Measurements from ENCODE around the gene MKRN2OS.

The MKRN2OS gene

GRCh38 chr3:12579905-12580304 is 34.6 kb upstream of the MKRN2OS start:
- Histone ChIP-seq H3K9ac (ENCODE audit: low read length) (no peak overlapping the region), H3K4me1 (ENCODE audit: low read length) (no peaks in the 10 kb centered on the region), H3K4me2 (ENCODE audit: low read length) (no peak overlapping the region), H4K20me1 (ENCODE audit: insufficient read depth, low read length) (no peaks in the 10 kb centered on the region), H3K27me3 (ENCODE audit: low read depth, low read length) (no peaks in the 10 kb centered on the region), H3K4me3 (ENCODE audit: low read length) (no peak overlapping the region), H3K36me3 (replicated peaks; ENCODE audit: low read depth, low read length) (peaks cover 82% of the 10 kb centered on the region), H3K27ac (ENCODE audit: low read length) (no peak overlapping the region), H3K79me2 (ENCODE audit: low read length) (no peaks in the 10 kb centered on the region), H3K9me3 (ENCODE audit: insufficient read depth, low read length) (no peaks in the 10 kb centered on the region), H2AFZ (ENCODE audit: low read depth, low read length) (no peak overlapping the region)
- TF ChIP-seq EZH2phosphoT487 (IDR thresholded peaks at IDR 0.05; ENCODE audit: low read depth), result no peak
- no peak for TF ChIP-seq CTCF (IDR thresholded peaks at IDR 0.05; ENCODE audit: low read depth, low read length)

- Histone ChIP-seq H4K20me1 (ENCODE audit: insufficient read depth, low read length) (no peaks in the 10 kb centered on the region; the same call in 1 of the 2 replicates), H3K79me2 (ENCODE audit: low read length) (no peaks in the 10 kb centered on the region), H3K9ac (ENCODE audit: low read length) (no peak overlapping the region), H3K36me3 (replicated peaks; ENCODE audit: low read depth, low read length) (peaks cover 82% of the 10 kb centered on the region), H3K9me3 (ENCODE audit: insufficient read depth, low read length) (no peaks in the 10 kb centered on the region), H3K27me3 (ENCODE audit: low read depth, low read length) (no peaks in the 10 kb centered on the region), H3K4me3 (ENCODE audit: low read length) (no peak overlapping the region), H3K27ac (ENCODE audit: low read length) (no peak overlapping the region), H3K4me2 (ENCODE audit: low read length) (no peak overlapping the region), H2AFZ (ENCODE audit: low read depth, low read length) (no peak overlapping the region), H3K4me1 (ENCODE audit: low read length) (no peaks in the 10 kb centered on the region)
- TF ChIP-seq EZH2phosphoT487 (IDR thresholded peaks at IDR 0.05; ENCODE audit: low read depth), result no peak
- no peak for TF ChIP-seq CTCF (IDR thresholded peaks at IDR 0.05; ENCODE audit: low read depth, low read length)
Measured at GRCh38 chr3:12579456-12579855, 34.2 kb upstream of the MKRN2OS start.

GRCh38 chr3:12578742-12579141 is 33.4 kb upstream of the MKRN2OS start:
- H3K9ac ChIP-seq (ENCODE audit: low read length), result no peak overlapping the region
- H2AFZ ChIP-seq (ENCODE audit: low read depth, low read length), result no peak overlapping the region
- peaks cover 82% of the 10 kb centered on the region for H3K36me3 ChIP-seq (replicated peaks; ENCODE audit: low read depth, low read length)
- no peak overlapping the region for H3K4me2 ChIP-seq (ENCODE audit: low read length)
- no peak for TF ChIP-seq CTCF (IDR thresholded peaks at IDR 0.05; ENCODE audit: low read depth, low read length)
- TF ChIP-seq EZH2phosphoT487 (IDR thresholded peaks at IDR 0.05; ENCODE audit: low read depth), result no peak
- no peak overlapping the region for H3K27ac ChIP-seq (ENCODE audit: low read length)
- H4K20me1 ChIP-seq (ENCODE audit: insufficient read depth, low read length), result no peaks in the 10 kb centered on the region; the same call in 1 of the 2 replicates
- H3K9me3 ChIP-seq (ENCODE audit: insufficient read depth, low read length), result no peaks in the 10 kb centered on the region
- H3K4me3 ChIP-seq (ENCODE audit: low read length), result no peak overlapping the region
- H3K4me1 ChIP-seq (ENCODE audit: low read length), result no peaks in the 10 kb centered on the region
- no peaks in the 10 kb centered on the region for H3K27me3 ChIP-seq (ENCODE audit: low read depth, low read length)
- H3K79me2 ChIP-seq (ENCODE audit: low read length), result no peaks in the 10 kb centered on the region

- Histone ChIP-seq H3K4me2 (ENCODE audit: low read length) (no peak overlapping the region), H3K79me2 (ENCODE audit: low read length) (no peaks in the 10 kb centered on the region), H3K36me3 (replicated peaks; ENCODE audit: low read depth, low read length) (peaks cover 75% of the 10 kb centered on the region), H3K27me3 (ENCODE audit: low read depth, low read length) (no peaks in the 10 kb centered on the region), H2AFZ (ENCODE audit: low read depth, low read length) (no peak overlapping the region), H3K4me3 (ENCODE audit: low read length) (no peak overlapping the region), H4K20me1 (ENCODE audit: insufficient read depth, low read length) (no peaks in the 10 kb centered on the region; the same call in 1 of the 2 replicates), H3K9ac (ENCODE audit: low read length) (no peak overlapping the region), H3K27ac (ENCODE audit: low read length) (no peak overlapping the region), H3K9me3 (ENCODE audit: insufficient read depth, low read length) (no peaks in the 10 kb centered on the region), H3K4me1 (ENCODE audit: low read length) (no peaks in the 10 kb centered on the region)
- TF ChIP-seq CTCF (IDR thresholded peaks at IDR 0.05; ENCODE audit: low read depth, low read length) (no peak), EZH2phosphoT487 (IDR thresholded peaks at IDR 0.05; ENCODE audit: low read depth) (no peak)
Measured at GRCh38 chr3:12577379-12577778, 32.1 kb upstream of the MKRN2OS start.

Measured in OCI-LY3 (cell line).